Adipose tissue (tissue), 3 donors: Measurements from ENCODE around the gene CXCL12. TPM values are rescaled to one million over a fixed set of nuclear protein-coding genes. Genes with fewer than 3 reads are reported as not detected.

Source experiments
- H3K27ac ChIP-seq: one replicate; pipeline ENCODE4 v1.5.1; 2013; ENCODE audit warnings: low read depth, low read length
- WGBS, 3 donors: extraction: QIAGEN DNeasy Blood & Tissue Kit; methylation state at CpG; one replicate each; pipeline ENCODE4 v1.1.7; 2013; 5-methylcytosine and 5-hydroxymethylcytosine counted together
- polyA plus RNA-seq, 3 donors: library from polyadenylated mRNA; stranded (reverse); fragments of 200-250 nt; gene quantifications; one replicate each; pipeline ENCODE4 v1.2.3, GENCODE V29; 2013
- donor health status: healthy with polysubstance abuse.
- donor health status: Bipolar disorder and iron deficiency.
- donor health status: healthy.

Gene CXCL12
- polyA plus RNA-seq, 3 donors, result 33.2 to 306 (median 208) TPM

GRCh38 chr10:44374155-44374554 is 10.7 kb downstream of the CXCL12 start:
- 85 to 93% (median 89%) methylated on average over 6 of the region's 6 CpGs for WGBS, 3 donors
- H3K27ac ChIP-seq, result no peak overlapping the region

DNA sequence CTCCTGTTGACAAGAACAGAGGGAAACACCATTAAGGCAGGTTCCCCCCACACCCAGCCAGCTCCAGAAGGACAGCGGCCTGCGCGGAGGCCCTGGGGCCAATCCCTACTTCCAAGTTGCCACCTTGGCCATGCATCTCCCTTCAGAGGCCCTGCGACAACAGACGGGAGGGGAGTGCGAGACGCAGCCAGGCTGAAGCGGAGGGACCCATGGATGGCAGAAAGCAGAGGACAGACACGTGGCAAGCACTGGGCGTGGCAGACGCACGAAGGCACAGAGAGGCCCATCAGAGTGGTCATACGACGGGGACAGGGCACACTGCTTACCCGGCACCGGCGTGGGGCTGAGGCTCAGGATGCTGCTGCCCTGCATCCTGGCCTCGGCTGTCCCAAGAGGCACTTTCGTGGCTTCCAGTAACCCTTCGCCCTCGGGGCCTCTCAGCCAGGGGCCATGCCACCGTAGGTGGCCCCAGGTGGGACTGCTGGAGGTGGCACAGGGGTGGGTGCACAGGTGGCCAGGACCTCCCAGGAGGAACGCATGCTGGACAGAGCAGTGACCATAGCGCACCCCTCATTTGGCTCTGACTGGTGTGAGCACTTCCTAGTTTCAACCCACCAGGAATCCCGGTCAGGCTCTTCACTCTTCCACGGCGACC is 11.4 kb downstream of the CXCL12 start:
- H3K27ac ChIP-seq, result no peak overlapping the region
- 84 to 93% (median 90%) methylated on average over 27 of the region's 27 CpGs for WGBS, 3 donors

GRCh38 chr10:44372181-44372580 is 12.7 kb downstream of the CXCL12 start:
- no peak overlapping the region for H3K27ac ChIP-seq
- WGBS, 3 donors, result 85 to 96% (median 93%) methylated on average over 5 of the region's 5 CpGs

GRCh38 chr10:44370731-44371248 is 14.1 kb downstream of the CXCL12 start:
- H3K27ac ChIP-seq, result no peak overlapping the region
- WGBS, 3 donors, result 65 to 82% (median 82%) methylated on average over 10 of the region's 10 CpGs

GRCh38 chr10:44369854-44370253 is 15.0 kb downstream of the CXCL12 start:
- H3K27ac ChIP-seq, result no peak overlapping the region
- WGBS, 3 donors, result 70 to 77% (median 77%) methylated on average over 1 of the region's 1 CpG

GRCh38 chr10:44369296-44369695 is 15.6 kb downstream of the CXCL12 start:
- WGBS, 3 donors, result 66 to 89% (median 88%) methylated on average over 6 of the region's 6 CpGs
- H3K27ac ChIP-seq, result no peak overlapping the region

- WGBS, 3 donors, result 71 to 83% (median 78%) methylated on average over 7 of the region's 7 CpGs
- H3K27ac ChIP-seq, result no peak overlapping the region
Measured at GRCh38 chr10:44368637-44369036, 16.3 kb downstream of the CXCL12 start.

- H3K27ac ChIP-seq, result no peak overlapping the region
- 68 to 95% (median 93%) methylated on average over 6 of the region's 6 CpGs for WGBS, 3 donors
Measured at GRCh38 chr10:44366941-44367630, 17.8 kb downstream of the CXCL12 start.

DNA sequence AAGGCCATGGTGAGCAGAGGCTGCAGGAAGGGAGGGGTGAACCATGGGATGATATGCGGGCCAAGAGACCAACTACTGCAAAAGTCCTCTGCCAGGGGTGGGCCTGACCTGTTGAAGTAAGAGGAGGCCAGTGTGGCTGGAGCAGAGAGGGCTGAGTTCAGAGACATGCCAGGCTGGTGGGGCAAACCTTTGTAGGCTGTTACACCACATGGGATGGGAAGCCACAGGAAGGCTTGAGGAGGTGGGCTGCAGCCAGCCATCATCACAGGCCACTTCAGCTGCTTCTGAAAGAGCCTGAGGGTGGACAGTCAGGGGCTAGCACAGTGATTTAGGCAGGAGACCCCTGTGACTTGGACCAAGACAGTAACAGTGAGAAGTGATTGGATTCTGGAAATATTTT is 20.3 kb downstream of the CXCL12 start:
- WGBS, 3 donors, result 86 to 90% (median 90%) methylated on average over 1 of the region's 1 CpG
- no peak overlapping the region for H3K27ac ChIP-seq

- 85 to 94% (median 89%) methylated on average over 2 of the region's 2 CpGs for WGBS, 3 donors
- H3K27ac ChIP-seq, result no peak overlapping the region
Measured at GRCh38 chr10:44363716-44364115, 21.2 kb downstream of the CXCL12 start.

GRCh38 chr10:44362866-44363711 is 21.8 kb downstream of the CXCL12 start:
- WGBS, 3 donors, result 77 to 82% (median 82%) methylated on average over 13 of the region's 13 CpGs
- no peak overlapping the region for H3K27ac ChIP-seq

DNA sequence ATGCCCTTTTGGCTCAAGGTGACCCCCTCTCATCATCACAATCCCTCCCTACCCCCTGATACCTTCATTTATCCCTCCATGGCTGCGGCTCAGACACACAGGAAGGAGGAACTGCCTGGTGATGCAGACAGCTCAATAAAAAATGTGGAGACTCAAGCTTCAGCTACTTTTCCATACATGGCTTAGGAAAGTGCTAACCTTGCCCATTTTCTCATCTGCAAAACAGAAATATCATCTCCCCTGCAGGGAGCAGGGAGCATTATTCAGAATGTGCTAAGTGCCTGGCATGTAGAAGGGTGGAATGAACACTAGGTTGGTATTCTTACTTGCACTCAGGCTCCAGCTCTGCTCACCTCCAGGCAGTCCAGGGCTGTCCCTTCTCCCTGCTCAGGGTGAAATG is 23.8 kb downstream of the CXCL12 start:
- no peak overlapping the region for H3K27ac ChIP-seq
- WGBS, 3 donors, result 9 to 49% (median 29%) methylated on average over 1 of the region's 1 CpG

- 60 to 84% (median 72%) methylated on average over 8 of the region's 8 CpGs for WGBS, 3 donors
Measured at GRCh38 chr10:44358080-44358771, 26.7 kb downstream of the CXCL12 start.

GRCh38 chr10:44357023-44357540 is 27.8 kb downstream of the CXCL12 start:
- WGBS, 3 donors, result 70 to 87% (median 75%) methylated on average over 10 of the region's 10 CpGs

More at GRCh38 chr10:44358080-44358771, 26.7 kb downstream of the CXCL12 start:
- no peak overlapping the region for H3K27ac ChIP-seq

GRCh38 chr10:44356139-44357022 is 28.5 kb downstream of the CXCL12 start:
- H3K27ac ChIP-seq, result no peak overlapping the region
- WGBS, 3 donors, result 78 to 83% (median 82%) methylated on average over 20 of the region's 20 CpGs

More at GRCh38 chr10:44357023-44357540, 27.8 kb downstream of the CXCL12 start:
- no peak overlapping the region for H3K27ac ChIP-seq

DNA sequence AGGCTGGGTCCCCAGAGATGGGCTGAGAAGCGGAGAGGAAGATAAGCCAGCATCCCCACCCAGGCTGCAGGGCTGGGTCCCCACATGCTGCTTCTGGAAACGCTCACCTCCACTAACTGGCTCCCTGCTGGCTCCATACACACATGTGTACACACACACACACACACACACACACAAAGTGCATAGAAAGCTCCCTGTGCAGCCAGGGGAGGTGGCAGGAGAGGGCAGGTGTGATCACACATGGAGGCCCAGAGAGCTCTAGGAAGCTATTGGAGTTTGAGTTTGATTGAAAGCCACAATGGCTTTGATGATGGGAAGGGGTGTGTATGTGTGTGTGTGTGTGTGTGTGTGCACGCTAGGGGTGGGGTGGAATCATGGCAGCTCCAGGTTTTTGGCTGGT is 29.3 kb downstream of the CXCL12 start:
- WGBS, 3 donors, result 83 to 90% (median 90%) methylated on average over 3 of the region's 3 CpGs
- H3K27ac ChIP-seq, result no peak overlapping the region

- H3K27ac ChIP-seq, result no peak overlapping the region
- 32 to 81% (median 80%) methylated on average over 2 of the region's 2 CpGs for WGBS, 3 donors
Measured at GRCh38 chr10:44354771-44355170, 30.1 kb downstream of the CXCL12 start.
